ENCODE measurements around the gene ZBTB38. TPM values are rescaled to one million over a fixed set of nuclear protein-coding genes. Genes with fewer than 3 reads are reported as not detected.
A peak's percentile ranks its signal among the peaks of the same experiment; 100 is the strongest.

The ZBTB38 gene
- total and polyA plus RNA-seq, 10 donors, result 4.8 to 122 (median 58.5) TPM

DNA sequence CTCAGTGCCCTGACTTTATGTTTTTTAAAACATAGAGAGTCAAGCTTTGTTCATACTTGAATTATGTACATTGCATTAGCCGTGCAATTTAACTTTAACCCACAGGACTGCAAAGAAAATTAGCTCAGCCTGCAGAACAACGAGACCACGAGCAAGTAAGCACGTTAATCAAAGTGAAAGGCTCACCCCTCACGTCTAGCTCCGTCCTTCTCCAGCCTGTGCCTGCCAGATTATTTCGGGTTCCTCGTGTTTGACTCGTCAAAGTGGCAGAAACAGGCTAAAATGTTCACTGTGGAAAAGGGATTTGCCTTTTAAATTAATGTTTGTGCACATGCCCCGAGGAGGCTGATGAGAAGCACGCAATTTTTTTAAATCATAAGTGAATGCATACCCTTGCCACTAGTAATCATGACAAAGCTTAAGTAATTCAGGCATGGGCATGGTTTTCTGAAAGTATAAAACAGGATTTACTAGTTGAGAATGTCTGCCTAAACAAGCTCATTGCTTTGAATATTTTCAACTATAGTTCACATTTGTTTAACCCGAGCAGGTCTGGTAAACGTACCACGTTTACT, 15.3 kb downstream of the ZBTB38 start:
- Histone ChIP-seq H3K4me1 (peaks cover 0 to 58% (median 14%) of the 10 kb centered on the region in 6 donors), H3K4me3 (peak overlapping the region in 1 of 8 donors; percentile 42), H3K27me3 (replicated peaks in 1 of 7) (peaks cover 0 to 4% (median 0%) of the 10 kb centered on the region in 7 donors), H3K9me3 (no peaks in the 10 kb centered on the region), H3K36me3 (no peaks in the 10 kb centered on the region), H3K27ac (peak overlapping the region in 5 of 8 donors; percentile 21 to 75 (median 56))
- no peak for DNase-seq
- 46 to 70% (median 51%) methylated on average over 14 of the region's 14 CpGs for WGBS, 5 donors
- TF ChIP-seq, protein P1, sequence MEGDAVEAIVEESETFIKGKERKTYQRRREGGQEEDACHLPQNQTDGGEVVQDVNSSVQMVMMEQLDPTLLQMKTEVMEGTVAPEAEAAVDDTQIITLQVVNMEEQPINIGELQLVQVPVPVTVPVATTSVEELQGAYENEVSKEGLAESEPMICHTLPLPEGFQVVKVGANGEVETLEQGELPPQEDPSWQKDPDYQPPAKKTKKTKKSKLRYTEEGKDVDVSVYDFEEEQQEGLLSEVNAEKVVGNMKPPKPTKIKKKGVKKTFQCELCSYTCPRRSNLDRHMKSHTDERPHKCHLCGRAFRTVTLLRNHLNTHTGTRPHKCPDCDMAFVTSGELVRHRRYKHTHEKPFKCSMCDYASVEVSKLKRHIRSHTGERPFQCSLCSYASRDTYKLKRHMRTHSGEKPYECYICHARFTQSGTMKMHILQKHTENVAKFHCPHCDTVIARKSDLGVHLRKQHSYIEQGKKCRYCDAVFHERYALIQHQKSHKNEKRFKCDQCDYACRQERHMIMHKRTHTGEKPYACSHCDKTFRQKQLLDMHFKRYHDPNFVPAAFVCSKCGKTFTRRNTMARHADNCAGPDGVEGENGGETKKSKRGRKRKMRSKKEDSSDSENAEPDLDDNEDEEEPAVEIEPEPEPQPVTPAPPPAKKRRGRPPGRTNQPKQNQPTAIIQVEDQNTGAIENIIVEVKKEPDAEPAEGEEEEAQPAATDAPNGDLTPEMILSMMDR (IDR thresholded peaks at IDR 0.05 in 8 of 11, conservative IDR thresholded peaks at IDR 0.05 in 3 of 11), result no peak
- peak in 1 of 3 donors; percentile 21 for TF ChIP-seq POLR2A (IDR thresholded peaks at IDR 0.05)
- intact Hi-C loops (cut with DNase I; ENCODE audit: low total_unique reads), result no loop called here

DNA sequence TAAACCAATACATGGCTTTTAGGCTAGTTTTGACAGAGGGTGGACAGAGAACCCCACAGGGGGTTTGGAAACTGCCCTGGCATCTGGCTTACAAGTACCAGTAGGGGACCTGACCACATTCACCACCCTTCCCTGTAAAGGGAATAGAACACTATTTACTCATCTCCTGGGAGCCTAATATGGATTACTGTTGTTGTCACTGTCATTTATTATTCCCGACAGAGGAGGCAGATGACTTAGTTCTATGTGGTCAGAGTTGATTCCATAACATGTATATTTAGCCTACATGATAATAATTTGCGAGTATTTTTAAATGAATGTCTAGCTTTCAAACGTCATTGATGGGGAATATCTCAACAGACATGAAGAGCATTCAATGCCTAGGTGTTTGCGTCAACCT, 15.9 kb downstream of the ZBTB38 start:
- Histone ChIP-seq H3K9me3 (no peaks in the 10 kb centered on the region), H3K4me1 (peaks cover 0 to 53% (median 14%) of the 10 kb centered on the region in 6 donors), H3K4me3 (peak overlapping the region in 1 of 8 donors; percentile 42), H3K27ac (peak overlapping the region in 5 of 8 donors; percentile 21 to 75 (median 56)), H3K36me3 (no peaks in the 10 kb centered on the region), H3K27me3 (replicated peaks in 1 of 7) (peaks cover 0 to 4% (median 0%) of the 10 kb centered on the region in 7 donors)
- DNase-seq, result no peak
- intact Hi-C loops (cut with DNase I; ENCODE audit: low total_unique reads), result no loop called here
- WGBS, 5 donors, result 76 to 91% (median 88%) methylated on average over 4 of the region's 4 CpGs
- TF ChIP-seq POLR2A (IDR thresholded peaks at IDR 0.05) (no peak), POLR2AphosphoS5 (IDR thresholded peaks at IDR 0.05) (no peak)
- TF ChIP-seq, protein P1 (IDR thresholded peaks at IDR 0.05 in 8 of 11, conservative IDR thresholded peaks at IDR 0.05 in 3 of 11), result no peak

- no peak for DNase-seq
- Histone ChIP-seq H3K4me3 (peak overlapping the region in 1 of 8 donors; percentile 42), H3K27me3 (replicated peaks in 1 of 7) (peaks cover 0 to 4% (median 0%) of the 10 kb centered on the region in 7 donors), H3K4me1 (peaks cover 0 to 51% (median 14%) of the 10 kb centered on the region in 6 donors), H3K9me3 (no peaks in the 10 kb centered on the region), H3K27ac (peak overlapping the region in 4 of 8 donors; percentile 48 to 75 (median 58)), H3K36me3 (no peaks in the 10 kb centered on the region)
- WGBS, 5 donors, result 84 to 94% (median 94%) methylated on average over 5 of the region's 5 CpGs
- intact Hi-C loops (cut with DNase I; ENCODE audit: low total_unique reads), result no loop called here
- TF ChIP-seq POLR2A (IDR thresholded peaks at IDR 0.05) (no peak), POLR2AphosphoS5 (IDR thresholded peaks at IDR 0.05) (no peak)
- TF ChIP-seq, protein P1 (IDR thresholded peaks at IDR 0.05 in 8 of 11, conservative IDR thresholded peaks at IDR 0.05 in 3 of 11), result no peak
These were observed 16.3 kb downstream of the ZBTB38 start for GRCh38 chr3:141384575-141384974.

DNA sequence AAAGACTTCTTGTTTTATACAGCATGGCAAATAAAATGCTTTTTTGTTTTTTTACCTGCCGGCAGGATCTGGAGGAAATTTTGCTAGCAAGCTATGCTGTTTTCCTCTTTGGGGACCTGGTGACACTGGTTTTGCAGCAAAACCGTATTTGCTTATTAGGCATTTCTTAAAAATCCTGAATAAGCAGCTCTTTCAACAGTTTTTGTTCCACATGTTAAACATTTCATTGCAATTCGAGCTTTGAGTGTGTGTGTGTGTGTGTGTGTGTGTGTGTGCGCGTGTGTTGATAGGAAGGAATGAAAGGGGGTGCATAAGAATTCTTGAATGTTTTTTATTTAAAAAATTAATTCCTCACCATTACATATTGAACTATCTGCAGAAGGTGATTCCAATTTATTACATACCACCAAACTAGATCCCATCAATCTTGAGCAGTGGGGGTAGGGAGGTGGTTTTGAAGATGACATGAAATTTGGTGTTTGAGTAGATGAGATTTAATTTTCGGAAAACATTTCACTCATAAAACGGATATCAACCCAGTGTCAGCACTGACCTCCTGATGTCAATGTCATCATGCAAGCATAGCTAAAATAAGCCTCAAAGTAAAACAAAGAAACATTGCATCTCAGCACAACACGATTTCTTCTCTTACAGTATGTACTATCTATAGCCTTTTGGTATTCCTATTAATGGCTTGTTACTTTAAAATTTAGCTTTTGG, 17.3 kb downstream of the ZBTB38 start:
- DNase-seq, result no peak
- H3K4me3 ChIP-seq, result peak overlapping the region in 4 of 8 donors; percentile 5 to 62 (median 23)

More for the DNA sequence above, 17.3 kb downstream of the ZBTB38 start:
- 51 to 73% (median 71%) methylated on average over 8 of the region's 8 CpGs for WGBS, 5 donors
- no peaks in the 10 kb centered on the region for H3K9me3 ChIP-seq
- peak overlapping the region in 4 of 8 donors; percentile 56 to 77 (median 71) for H3K27ac ChIP-seq
- TF ChIP-seq, protein P1 (IDR thresholded peaks at IDR 0.05 in 8 of 11, conservative IDR thresholded peaks at IDR 0.05 in 3 of 11), result no peak
- no peak for TF ChIP-seq POLR2AphosphoS5 (IDR thresholded peaks at IDR 0.05)
- no peak for TF ChIP-seq POLR2A (IDR thresholded peaks at IDR 0.05)
- H3K4me1 ChIP-seq, result peaks cover 0 to 43% (median 6%) of the 10 kb centered on the region in 6 donors
- peaks cover 0 to 4% (median 0%) of the 10 kb centered on the region in 7 donors for H3K27me3 ChIP-seq (replicated peaks in 1 of 7)
- intact Hi-C loops (cut with DNase I; ENCODE audit: low total_unique reads), result no loop called here
- no peaks in the 10 kb centered on the region for H3K36me3 ChIP-seq
